HG03025 (cell line): ENCODE data around the gene LIPE.

ENCODE experiments used
- ATAC-seq: cut with Tn5 transposase; IDR thresholded peaks from one replicate; pipeline ENCODE4 v1.9.1; 2021; ENCODE audit warnings: mild to moderate bottlenecking, moderate library complexity; ENCODE audit not compliant: unreplicated experiment, low FRiP score

The LIPE gene

DNA sequence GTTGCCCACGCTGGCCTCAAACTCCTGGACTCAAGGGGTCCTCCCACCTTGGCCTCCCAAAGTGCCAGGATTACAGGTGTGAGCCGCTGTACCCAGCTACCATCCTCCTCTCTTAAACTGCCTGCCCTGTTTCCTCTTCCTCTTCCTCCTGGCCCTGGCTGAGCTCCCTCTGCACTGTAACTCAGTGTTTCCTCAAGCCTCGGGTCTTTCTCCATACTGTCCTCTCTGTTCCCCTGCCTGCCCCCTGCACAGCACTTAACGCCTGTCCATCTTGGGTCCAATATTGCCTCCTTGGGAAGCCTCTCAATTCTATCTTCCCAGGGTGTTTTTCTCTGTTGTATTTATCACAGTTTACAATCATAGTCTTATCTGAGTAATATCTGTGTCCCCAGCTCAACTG lies 6.1 kb downstream of the LIPE start:
- no peak for ATAC-seq

DNA sequence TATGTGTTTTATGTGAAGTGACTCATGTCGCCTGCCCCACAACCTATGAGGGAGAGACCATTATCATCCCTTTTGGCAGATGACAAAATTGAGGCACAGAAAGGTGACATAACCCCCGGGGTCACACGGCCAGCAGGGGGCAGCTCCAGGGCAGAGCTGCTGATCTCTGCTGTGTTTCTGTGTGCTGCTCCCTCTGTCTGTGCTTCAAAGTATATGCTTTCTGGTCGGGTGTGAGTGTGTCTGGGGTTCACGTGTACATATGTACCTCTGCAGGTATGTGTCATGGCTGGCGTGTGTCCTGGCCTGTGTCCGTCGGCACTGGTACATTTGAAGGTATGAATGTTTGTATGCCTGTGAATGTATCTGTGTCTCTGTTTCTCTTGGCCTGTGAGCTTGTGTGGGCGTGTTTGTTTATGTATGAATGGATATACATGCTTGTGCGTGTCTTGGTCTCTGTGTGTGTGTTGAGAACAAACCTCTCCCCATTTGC lies 7.1 kb downstream of the LIPE start:
- ATAC-seq: no peak

DNA sequence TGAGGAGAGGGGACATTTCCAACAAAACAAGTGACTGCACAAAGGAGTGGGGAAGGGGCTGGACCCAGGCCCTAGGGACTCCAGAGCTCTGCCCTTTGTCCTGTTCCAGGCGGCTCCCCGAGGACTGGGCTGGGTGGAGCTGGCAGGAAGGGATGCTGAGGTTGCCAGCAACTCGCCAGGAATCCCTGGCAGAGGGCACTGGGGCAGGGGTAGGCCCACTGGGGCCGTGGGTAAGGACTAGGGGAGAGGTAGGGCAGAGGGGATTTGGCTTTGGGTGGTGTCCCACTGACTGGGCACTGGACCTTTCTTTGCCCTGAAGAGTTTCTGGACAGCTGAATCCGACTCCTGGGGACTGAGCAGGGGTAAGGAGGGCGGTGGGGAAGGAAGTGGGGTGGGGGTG lies 7.9 kb downstream of the LIPE start:
- ATAC-seq: no peak

DNA sequence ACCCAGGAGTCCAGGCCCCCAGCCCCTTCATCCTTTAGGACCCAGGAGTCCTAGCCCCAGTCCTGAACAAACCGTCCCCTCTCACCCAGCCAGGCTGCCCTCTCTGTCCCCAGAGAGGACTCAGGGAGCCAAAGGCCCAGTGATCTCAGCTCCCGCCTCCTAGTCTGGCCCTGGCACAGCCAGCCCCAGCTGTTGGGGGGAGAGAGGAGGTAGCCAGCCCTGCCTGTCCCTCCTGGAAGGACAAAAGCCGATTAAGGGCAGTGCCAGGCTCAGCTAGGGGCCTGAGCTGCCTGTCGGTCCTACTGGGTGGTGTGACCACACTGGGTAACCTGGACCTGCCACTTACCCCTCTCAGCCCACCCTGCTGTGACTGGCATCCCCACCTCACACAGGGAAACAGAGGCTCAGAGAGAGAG lies 14.5 kb downstream of the LIPE start:
- no peak for ATAC-seq

DNA sequence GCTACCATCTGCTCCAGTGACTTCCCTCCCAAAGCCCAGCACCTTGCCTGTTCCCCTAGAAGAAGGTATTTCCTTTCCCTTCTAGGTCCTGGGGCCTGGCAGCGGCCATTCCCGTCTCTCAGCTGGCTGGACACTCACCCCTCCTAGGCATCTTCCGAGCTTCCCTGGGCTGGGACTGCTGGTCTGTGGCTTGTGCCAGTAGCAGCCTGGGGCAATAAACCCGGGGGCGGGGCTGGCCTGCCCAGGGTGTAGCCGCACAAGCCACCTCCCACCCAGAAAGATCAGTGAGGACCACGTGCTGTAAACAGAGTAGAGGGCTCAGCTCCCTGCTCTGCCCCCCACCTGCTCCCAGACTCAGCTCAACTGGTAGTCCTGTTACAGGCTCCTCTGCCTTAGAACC lies 15.0 kb downstream of the LIPE start:
- no peak for ATAC-seq

DNA sequence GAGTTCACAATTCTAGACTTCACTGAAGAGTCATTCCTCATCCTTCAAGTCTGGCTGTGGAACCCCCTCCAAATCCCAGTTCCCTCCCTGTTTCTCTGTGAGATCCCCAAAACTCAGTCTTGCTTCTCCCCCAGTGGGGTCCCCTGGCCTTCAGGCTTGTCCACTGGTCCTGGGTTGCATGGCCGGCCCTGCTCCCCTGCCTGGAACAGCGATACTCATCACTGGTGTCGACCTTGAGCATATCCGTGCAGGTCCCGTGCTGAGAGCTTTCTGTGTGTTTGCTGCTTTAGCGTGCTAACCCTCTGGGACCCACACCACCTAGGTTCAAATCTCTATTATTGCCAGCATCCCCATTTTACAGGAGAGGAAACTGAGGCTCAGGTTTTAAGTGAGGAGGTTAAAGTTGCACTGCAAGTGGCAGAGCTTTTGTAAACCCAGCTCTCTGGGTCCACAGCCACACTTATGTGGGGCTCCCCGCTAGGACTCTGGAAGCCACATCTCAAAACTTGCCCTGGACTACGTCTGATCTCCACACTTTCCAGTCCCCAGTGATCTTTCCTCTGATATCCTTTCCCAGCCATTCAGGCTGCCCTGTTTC lies 15.5 kb downstream of the LIPE start:
- ATAC-seq: no peak

DNA sequence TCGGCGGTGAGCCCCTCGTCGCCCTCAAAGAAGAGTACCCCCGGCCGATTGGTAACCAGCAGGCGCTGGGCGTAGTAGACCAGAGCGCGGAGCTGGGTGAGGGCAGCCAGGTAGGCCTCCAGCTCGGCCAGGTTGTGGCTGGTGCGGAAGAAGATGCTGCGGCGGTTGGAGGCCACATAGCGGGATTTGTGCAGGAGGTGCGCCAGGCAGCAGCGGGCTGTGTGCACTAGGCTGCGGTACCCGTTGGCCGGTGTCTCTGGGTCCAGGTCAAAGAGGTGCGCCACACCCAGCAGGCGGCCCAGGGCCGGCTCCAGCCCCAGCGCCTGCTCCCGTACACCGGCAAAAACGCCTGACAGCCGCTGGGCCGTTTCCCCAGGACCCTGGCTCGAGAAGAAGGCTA lies 16.8 kb downstream of the LIPE start:
- no peak for ATAC-seq

DNA sequence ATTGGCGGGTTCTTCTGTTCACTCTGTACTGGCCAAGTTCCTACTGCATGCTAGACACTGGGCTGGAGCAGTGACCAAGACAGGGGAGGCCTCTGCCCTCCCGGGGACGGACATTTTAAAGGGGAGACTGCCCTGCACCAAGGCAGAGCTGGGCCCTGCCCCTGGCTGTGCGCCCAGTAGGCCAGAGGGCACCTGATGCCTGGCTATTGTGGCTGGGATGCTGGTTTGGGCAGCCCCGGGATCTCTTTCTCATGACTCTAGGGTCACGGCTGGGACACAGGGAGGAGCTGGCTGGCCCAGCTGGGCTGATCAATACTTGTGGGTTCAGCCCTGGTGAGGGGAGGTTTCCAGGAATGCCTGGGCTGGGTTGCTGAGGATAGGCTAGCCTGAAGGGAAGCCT lies 17.7 kb downstream of the LIPE start:
- no peak for ATAC-seq

DNA sequence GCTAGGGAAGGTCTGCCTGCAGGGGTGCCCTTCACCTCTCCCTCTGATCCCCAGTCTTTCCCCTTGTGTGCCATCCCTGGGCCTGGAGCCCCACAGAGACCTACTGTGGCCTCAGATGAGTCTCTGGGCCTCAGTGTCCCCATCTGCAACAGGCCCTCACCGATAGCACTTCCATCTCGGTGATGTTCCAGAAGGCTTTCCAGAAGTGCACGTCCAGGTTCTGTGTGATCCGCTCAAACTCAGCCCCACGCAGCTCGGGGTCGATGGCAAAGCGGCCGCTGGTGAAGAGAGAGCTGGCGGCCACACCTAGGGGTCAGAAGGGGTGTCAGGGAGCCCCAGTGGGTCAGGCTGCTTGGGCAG lies 19.4 kb downstream of the LIPE start:
- ATAC-seq: no peak

DNA sequence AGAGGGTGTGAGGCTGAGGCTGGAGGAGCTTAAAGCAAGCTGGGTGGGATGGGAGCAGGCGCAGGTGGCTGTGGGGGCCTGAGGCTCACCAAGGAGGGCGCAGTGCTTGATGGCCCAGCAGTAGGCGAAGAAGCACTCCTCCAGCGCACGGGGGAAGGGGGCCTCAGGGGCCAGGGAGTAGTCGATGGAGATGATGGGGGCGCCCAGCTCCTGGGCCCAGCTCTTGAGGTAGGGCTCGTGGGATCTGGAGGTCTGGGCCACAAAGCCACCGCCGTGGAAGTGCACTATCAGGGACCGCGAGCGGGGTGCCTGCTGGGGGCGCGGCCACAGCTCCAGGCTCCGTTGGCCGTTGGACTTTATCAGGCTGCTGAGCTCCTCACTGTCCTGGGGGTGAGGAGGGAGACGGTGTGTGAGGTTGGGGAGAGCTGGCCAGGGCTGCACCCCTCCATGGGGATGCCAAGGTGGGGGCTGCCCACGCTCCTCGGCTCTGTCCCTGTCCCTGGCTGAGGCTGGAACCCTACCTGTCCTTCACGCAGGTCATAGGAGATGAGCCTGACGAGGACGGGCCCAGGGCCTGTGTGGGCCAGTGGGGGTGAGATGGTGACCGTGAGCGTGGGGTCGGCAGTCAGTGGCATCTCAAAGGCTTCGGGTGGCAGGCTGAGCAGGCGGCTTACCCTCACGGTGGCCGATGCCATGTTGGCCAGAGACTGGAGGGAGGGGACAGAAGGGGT lies 19.9 kb downstream of the LIPE start:
- no peak for ATAC-seq

DNA sequence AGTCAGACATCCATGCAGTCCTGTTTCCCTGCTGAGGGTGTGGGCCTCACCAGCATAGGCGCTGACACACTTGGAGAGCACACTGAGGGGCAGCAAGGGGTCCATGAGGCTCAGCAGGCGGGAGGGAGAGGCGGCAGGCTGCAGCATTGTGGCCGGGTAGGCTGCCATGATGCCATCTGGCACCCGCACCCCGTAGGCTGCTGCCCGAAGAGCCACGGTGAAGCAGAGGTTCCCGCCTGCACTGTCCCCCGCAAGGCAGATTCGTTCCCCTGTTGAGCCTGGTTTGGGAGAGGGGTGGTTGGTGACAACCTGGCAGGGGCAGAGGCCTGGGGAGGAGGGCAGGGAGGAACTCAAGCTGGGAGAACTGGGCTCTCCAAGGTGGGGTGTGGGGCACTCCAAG lies 21.1 kb downstream of the LIPE start:
- no peak for ATAC-seq

DNA sequence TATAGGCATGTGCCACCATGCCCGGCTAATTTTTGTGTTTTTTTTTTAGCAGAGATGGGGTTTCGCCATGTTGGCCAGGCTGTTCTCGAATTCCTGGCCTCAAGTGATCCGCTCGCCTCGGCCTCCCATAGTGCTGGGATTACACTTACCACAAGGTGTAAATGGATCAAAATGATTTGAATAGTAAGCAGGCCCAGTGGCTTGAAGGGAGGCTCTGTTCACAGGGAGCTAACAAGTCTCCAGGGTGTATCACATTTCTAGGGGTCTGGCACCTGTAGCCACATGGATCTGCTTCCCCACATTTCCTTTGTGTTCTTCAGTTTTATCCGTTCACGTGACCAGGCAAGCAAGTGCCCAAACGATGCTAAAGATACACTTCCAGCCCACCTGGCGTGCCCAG lies 23.6 kb downstream of the LIPE start:
- no peak for ATAC-seq

DNA sequence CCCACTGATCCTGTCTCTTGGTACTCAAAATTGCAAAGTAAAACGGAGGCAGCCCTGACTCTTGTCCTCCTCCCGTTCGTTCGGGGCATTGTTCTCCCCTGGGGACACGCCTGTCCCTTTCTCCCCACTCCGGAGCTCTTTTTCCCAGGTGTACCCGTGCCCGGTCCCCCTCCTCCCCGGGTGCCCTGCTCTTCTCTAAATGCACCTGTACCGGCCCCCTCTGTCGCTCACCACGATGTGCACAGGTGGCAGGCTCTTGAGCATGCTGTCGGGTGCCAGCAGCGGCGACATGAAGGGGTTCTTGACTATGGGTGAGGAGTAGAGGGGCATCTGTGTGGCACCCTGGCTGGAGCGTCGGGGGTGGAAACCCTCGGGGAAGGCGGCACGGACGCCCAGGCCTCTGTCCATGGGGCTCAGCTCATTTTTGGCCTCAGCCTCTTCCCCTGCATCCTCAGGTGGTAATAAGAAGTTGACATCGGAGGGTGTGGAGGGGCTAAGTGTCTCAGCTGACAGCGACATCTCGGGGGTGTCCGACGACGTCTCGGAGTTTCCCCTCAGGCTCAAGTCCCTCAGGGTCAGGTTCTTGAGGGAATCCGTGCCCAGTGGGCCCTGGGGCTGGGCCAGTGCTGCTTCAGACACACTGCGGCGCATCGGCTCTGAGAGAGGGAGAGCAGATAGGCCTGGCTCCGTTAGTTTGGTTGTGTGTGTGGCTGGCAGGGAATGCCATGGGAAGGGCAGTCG lies 24.6 kb downstream of the LIPE start:
- ATAC-seq: no peak

DNA sequence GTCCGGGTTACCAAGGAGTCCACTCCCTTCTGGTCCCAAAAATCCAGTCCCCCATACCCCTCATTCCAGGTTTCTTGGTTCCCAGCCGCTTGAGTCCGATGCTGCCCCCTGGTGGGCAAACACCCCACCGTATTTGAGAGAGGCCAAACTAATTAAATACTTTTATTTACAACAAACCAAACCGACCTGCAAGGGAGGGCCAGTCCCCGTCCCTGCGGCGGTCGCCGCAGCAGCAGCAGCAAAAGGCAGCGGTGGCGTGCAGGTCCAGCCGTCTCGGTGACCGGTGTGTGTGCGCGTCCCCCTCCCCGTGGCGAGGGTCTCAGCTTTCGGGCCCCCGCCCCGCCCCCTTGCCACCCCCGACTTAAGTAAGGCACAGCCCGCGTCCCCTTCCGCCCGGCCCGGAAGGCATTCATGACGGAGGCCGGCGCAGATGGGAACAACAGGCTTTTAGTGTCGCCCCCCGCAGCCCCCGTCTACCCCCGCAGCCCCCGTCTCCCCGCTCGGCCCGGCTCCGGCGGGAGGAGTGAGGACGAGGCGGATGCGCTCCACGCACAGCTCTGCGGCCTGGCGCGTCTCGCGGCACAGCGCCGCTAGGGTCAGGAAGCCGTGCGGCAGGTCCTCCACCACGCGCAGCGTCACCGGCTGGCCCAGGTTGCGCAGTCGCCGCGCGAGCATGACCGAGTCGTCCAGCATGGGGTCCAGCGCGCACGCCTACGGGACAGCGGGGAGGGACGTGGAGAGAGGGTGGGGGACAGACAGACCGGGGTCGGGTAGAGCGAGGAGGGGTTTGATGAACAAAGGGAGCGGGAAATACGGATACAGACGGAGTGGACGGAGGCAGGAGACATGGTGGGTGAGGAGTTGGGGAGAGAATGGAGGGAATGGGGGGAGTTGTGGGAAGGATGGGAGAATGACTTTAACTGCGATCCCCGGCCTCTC lies 25.6 kb downstream of the LIPE start:
- no peak for ATAC-seq

DNA sequence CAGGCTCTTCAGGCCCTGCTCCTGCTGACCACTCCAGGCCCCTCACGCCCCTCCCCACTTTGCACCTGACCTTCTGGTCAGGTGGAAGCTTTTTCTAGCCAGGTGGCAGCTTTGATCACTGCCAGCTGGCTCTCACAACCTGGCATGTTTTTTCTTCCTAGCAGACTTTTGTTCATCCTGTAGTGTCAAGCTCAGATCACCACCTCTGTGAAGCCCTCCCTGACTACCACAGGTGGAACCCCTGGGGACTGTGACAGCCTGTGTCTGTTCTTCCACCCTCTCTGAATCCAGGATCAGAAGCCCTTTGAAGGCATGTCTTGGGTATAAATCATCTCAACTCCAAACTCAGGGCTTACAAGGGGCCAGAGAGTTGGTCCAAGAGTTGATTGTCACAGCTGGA lies 26.8 kb downstream of the LIPE start:
- ATAC-seq: no peak

DNA sequence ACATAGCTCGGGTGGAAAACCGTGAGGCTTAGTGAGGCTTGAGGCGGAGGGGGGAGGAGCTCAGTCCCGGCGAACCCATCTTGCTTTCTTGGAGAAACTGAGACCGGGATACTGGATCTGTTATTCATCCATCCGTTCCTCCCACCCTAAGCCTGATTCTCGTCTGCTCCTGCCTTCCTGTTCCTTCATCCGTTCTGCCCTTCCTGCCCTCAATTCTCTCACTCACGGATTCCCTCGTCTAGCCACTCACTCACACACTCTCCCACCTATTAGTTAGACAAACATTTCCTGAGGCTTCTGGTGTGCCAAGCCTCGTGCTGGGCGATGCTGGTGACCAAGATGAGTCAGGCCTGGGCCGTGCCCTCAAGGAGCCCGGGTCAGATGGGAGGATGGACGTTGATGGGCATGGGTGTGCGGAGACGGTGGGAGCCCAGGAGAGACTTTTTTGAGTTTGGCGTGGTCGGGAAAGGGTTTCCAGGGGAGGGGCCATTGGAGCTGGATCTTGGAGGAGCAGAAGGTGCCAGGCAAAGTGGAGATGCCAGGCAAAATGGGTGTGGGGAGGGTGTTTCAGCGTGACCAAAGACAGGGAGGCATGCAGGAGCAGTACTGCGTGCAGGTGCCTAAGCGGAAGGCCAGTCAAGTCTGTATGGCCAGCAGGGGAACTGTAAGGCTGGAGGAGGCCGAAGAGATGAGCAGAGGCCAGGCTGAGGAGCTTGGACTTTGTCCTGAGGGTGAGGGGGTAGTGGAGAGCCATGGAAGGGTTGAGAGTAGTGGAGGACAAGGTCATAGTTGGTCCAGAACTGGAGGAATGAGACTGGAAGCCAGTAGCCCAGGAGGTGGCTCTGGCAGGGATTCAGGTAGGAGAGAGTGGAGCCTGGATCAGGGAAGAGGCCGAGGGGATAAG lies 29.7 kb downstream of the LIPE start:
- ATAC-seq: no peak

DNA sequence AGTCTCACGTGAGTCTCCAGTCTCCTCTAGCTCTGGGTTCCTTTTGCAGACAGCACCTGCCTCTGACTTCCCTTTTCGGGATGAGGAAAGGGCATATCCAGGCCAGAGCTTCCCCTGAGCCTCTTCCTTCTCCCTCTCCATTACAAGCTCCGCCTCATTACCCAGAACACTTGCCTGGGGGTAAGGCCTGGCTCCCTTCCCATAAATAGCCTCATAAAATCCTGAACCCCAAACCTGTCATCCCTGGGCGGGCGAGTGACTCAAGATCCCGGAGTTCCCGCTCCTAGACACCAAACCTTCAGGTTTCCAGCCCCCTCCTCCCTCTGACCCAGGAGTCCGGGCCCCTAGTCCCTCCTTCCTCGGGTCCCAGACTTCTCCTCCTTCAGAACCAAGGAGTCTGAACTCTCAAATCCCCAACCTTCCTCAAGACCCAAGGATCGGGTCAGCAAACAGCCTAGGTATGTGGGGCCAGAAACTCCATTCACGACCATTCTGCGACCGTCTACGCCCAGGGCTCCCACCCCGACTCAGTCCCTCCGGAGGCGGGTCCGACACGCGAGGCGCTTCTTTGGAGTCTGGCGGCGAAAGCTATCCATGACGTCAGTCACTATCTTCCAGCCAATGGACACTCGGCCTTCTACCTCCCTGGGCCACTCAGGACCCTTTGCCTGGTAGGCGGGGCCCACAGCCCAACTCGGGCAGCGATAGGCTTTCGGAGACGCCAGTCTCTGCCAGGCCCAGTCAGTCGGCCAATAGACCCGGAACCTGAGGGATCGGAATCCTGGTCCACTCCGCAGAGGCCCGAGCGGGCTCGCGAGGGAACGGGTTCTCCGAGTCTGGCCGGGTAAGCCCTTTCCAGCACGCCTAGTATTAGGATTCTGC lies 30.6 kb downstream of the LIPE start:
- ATAC-seq: peak; percentile 88

DNA sequence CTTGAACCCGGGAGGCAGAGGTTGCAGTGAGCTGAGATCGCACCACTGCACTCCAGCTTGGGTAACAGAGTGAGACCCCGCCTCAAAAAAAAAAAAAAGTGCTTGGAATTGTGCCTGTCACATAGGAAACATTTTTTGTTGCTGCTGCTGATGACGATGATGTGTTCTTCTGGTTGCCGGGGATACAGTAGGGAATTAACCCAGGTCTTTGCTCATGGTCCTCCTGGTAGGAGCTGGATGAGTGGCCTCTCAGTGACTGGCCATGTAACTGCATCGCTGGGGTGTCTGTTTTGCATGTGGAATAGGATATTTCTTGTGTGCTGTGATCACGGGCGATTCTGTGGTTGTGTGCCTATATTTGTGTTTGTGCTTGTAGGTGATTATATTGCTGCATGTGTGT lies 32.4 kb downstream of the LIPE start:
- ATAC-seq: no peak

DNA sequence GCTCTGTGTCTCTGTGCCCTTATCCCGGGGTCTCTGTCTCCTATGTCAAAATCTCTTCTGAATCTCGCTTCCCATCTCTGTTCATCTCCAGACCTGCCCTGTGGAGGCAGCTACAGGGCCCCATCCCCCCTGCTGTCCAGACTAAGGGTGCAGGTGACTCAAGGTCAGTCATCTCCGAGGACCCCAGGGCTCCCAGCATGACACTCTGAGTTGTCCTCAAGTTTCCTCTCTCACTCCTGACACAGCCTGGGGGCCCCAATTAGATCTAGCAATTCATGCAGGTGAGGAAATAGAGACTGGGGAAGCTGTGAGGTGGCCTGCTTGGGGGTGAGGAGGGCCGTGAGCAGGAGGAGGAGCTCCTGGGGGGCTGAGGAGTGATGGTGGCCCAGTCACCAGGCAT lies 35.0 kb downstream of the LIPE start:
- ATAC-seq: no peak
